SK-N-SH treated with all-trans-retinoic acid at 6 μM for 48 hours (cell line): ENCODE results near the gene WNT10A.

ENCODE experiments used
- ARNTL ChIP-seq: fragments of 450-650 bp; formaldehyde crosslinking; IDR thresholded peaks from 2 replicates; pipeline ENCODE4 v1.5.0; 2020; ENCODE audit warnings: low read depth, mild to moderate bottlenecking, moderate library complexity, borderline replicate concordance
- PATZ1 ChIP-seq: fragments of 250-450 bp; sonication (Bioruptor Pico); IDR thresholded peaks from 2 replicates; pipeline ENCODE4 v1.8.0; 2020; ENCODE audit warnings: mild to moderate bottlenecking, moderate library complexity, borderline replicate concordance
- PPARA ChIP-seq: fragments of 250-450 bp; sonication (Bioruptor Pico); IDR thresholded peaks from 2 replicates; pipeline ENCODE4 v1.5.0; 2020; ENCODE audit warnings: mild to moderate bottlenecking, borderline replicate concordance
- ZFP3 ChIP-seq: fragments of 250-450 bp; sonication (Bioruptor Pico); IDR thresholded peaks from 2 replicates; pipeline ENCODE4 v1.5.0; 2020; ENCODE audit warnings: mild to moderate bottlenecking, moderate library complexity
- ZNF8 ChIP-seq: fragments of 450-650 bp; formaldehyde crosslinking; IDR thresholded peaks from 2 replicates; pipeline ENCODE4 v1.5.0; 2020; ENCODE audit warnings: mild to moderate bottlenecking, moderate library complexity

DNA sequence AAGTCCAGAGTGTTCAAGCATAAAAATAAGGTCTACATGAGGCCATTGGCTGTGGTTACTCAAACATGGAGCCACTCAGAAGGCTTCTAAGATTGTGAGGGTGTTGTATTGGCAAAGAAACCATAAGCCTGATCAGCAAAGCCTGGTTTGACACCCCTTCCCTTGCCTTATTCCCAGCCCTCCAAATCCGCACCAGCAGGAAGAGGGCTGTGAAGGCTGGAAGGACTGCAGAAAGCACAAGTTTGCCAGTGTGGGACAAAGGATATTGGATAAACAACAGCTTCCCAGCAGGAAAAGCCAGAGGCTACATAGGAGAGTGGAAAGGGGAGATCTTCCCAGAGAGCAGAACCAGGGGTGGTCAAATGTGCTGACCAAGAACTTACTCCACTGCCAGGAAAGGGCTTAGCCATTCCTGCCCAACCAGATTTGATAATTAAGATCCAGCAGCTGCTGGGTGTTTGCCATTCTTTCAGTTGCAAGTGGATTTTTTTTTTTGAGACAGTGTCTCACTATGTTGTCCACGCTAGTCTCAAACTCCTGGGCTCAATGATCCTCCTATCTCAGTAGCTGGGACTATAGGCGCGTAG is 47.5 kb upstream of the WNT10A start:
- TF ChIP-seq ZNF8 (CRISPR knock-in tag) (no peak), ARNTL (CRISPR knock-in tag) (no peak), PPARA (CRISPR knock-in tag) (no peak), PATZ1 (CRISPR knock-in tag) (no peak), ZFP3 (CRISPR knock-in tag) (no peak)
